ENCODE results near the gene MVD. TPM values are rescaled to one million over a fixed set of nuclear protein-coding genes. Genes with fewer than 3 reads are reported as not detected.

Gene MVD
- total RNA-seq, 4 donors from 2014 or later, result 20.7 to 52.5 (median 43.2) TPM

- DNase-seq, result peak in 1 of 2 donors; percentile 26
- H3K9me3 ChIP-seq, result no peaks in the 10 kb centered on the region
- no peak overlapping the region for H3K27ac ChIP-seq
- no peak for TF ChIP-seq CTCF (IDR thresholded peaks at IDR 0.05)
- no peak for TF ChIP-seq POLR2A (IDR thresholded peaks at IDR 0.05)
- WGBS, 2 donors, result 74% methylated on average over 5 to 13 of the region's 26 CpGs
- no peaks in the 10 kb centered on the region for H3K27me3 ChIP-seq
- peaks cover 0 to 11% of the 10 kb centered on the region in 2 donors for H3K36me3 ChIP-seq
- H3K4me3 ChIP-seq (replicated peaks in 1 of 3), result no peak overlapping the region
- H3K4me1 ChIP-seq, result peaks cover 17 to 44% of the 10 kb centered on the region in 2 donors
- intact Hi-C loops (cut with DNase I), result no loop called here
Observed at GRCh38 chr16:88703486-88704309, 40.8 kb upstream of the MVD start.

- TF ChIP-seq POLR2A (IDR thresholded peaks at IDR 0.05) (no peak), CTCF (IDR thresholded peaks at IDR 0.05) (no peak)
- H3K9me3 ChIP-seq, result no peaks in the 10 kb centered on the region
- 91 to 93% methylated on average over 28 to 30 of the region's 31 CpGs for WGBS, 2 donors
- H3K36me3 ChIP-seq, result peaks cover 0 to 22% of the 10 kb centered on the region in 2 donors
- peaks cover 17 to 44% of the 10 kb centered on the region in 2 donors for H3K4me1 ChIP-seq
- intact Hi-C loops (cut with DNase I), result no loop called here
- no peak overlapping the region for H3K27ac ChIP-seq
- no peak overlapping the region for H3K4me3 ChIP-seq (replicated peaks in 1 of 3)
- no peak for DNase-seq
- H3K27me3 ChIP-seq, result no peaks in the 10 kb centered on the region
Observed at GRCh38 chr16:88702371-88703210, 39.7 kb upstream of the MVD start.

GRCh38 chr16:88701581-88702370 lies 38.9 kb upstream of the MVD start:
- DNase-seq, result no peak
- Histone ChIP-seq H3K27me3 (no peaks in the 10 kb centered on the region), H3K27ac (peak overlapping the region in 2 of 3 donors; percentile 41 to 52), H3K4me3 (replicated peaks in 1 of 3) (no peak overlapping the region), H3K36me3 (peaks cover 6 to 29% of the 10 kb centered on the region in 2 donors), H3K4me1 (peaks cover 10 to 36% of the 10 kb centered on the region in 2 donors), H3K9me3 (no peaks in the 10 kb centered on the region)
- intact Hi-C loops (cut with DNase I), result no loop called here
- TF ChIP-seq POLR2A (IDR thresholded peaks at IDR 0.05) (no peak), CTCF (IDR thresholded peaks at IDR 0.05) (no peak)
- WGBS, 2 donors, result 77 to 87% methylated on average over 9 to 17 of the region's 30 CpGs

GRCh38 chr16:88700636-88701482 lies 38.0 kb upstream of the MVD start:
- DNase-seq, result peak; percentile 73
- no peaks in the 10 kb centered on the region for H3K27me3 ChIP-seq
- peaks cover 8 to 29% of the 10 kb centered on the region in 2 donors for H3K36me3 ChIP-seq
- H3K4me1 ChIP-seq, result peaks cover 9 to 35% of the 10 kb centered on the region in 2 donors
- H3K9me3 ChIP-seq, result no peaks in the 10 kb centered on the region
- 57 to 100% methylated on average over 4 to 35 of the region's 42 CpGs for WGBS, 2 donors
- peak overlapping the region in 2 of 3 donors; percentile 41 to 52 for H3K27ac ChIP-seq
- TF ChIP-seq CTCF (IDR thresholded peaks at IDR 0.05) (no peak), POLR2A (IDR thresholded peaks at IDR 0.05) (no peak)
- intact Hi-C loops (cut with DNase I), result no loop called here
- H3K4me3 ChIP-seq (replicated peaks in 1 of 3), result no peak overlapping the region

Measured in thyroid gland (tissue), 4 donors.